Mucosa of descending colon (tissue), 3 donors: Measurements from ENCODE around the gene OR51B4. TPM values are rescaled to one million over a fixed set of nuclear protein-coding genes. Genes with fewer than 3 reads are reported as not detected.

ENCODE experiments used
- ATAC-seq: fragments of 200-7000 bp; cut with Tn5 transposase; one replicate; pipeline ENCODE4 v1.9.1; 2020; ENCODE audit warnings: mild to moderate bottlenecking, moderate library complexity
- DNase-seq, 3 donors: peaks; one replicate each; pipeline ENCODE4 v3.0.0-alpha.2; 2020
- H3K36me3 ChIP-seq: fragments of 200-600 bp; one replicate; pipeline ENCODE4 v1.8.0; 2021; ENCODE audit warnings: low read depth, mild to moderate bottlenecking
- H3K4me1 ChIP-seq: fragments of 200-600 bp; one replicate; pipeline ENCODE4 v1.8.0; 2021; ENCODE audit warnings: low read depth, mild to moderate bottlenecking
- H3K4me3 ChIP-seq: fragments of 200-600 bp; one replicate; pipeline ENCODE4 v1.8.0; 2021; ENCODE audit warnings: mild to moderate bottlenecking
- H3K9me3 ChIP-seq: fragments of 200-600 bp; one replicate; pipeline ENCODE4 v1.8.0; 2021; ENCODE audit warnings: mild to moderate bottlenecking
- intact Hi-C, 2 donors: fragments of 100-400 bp; cut with DNase I in 1 of 2; cut with micrococcal nuclease in 1 of 2; formaldehyde crosslinking; loops; one replicate each; pipeline versions ENCODE4 v1.11.0 to v1.11.1; 2022; cut with DNase I, micrococcal nuclease
- total RNA-seq, 3 donors: library from RNA; stranded (reverse); fragmentation: NEBNext Ultra II Directional in 2 of 3; extraction: Animal tissue kit (Norgen Biotek cat#: 25700) in 2 of 3; gene quantifications; one replicate each; pipeline versions ENCODE4 v1.2.1 to v1.2.4, GENCODE V29; 2021 to 2023
- TF ChIP-seq, protein P1 (sequence below): fragments of 200-600 bp; IDR thresholded peaks from one replicate; pipeline ENCODE4 v1.8.0; 2022; ENCODE audit warnings: antibody characterized with exemption, mild to moderate bottlenecking
- donor health status: DM: no; HTN: no; CAD: no; lungs with moderate emphysema.
- donor health status: DM: no; HTN: no; CAD: no.
- donor health status: DM: no; HTN: yes; CAD: no.

OR51B4 gene
- total RNA-seq, 3 donors from 2014 or later: not detected

DNA sequence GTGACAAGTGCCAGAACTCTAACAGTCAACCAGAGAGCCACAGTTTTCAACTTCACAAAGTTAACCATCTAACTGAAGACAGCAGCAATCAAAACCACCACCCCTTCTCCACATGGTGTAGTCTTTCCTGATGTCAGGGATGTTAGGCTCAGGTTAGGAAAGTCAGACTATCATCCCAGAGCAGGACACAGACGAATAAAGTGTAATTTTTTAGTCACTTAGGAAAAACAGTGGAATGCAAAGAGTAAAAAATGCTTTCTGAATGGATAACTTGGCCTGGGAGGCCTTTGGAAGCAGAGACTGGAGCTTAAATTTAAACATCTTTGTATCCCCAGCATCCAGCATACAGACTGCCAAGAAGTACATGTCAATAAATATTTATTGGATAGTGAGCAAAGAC is 15.4 kb downstream of the OR51B4 start:
- no peak for ATAC-seq
- H3K9me3 ChIP-seq: no peaks in the 10 kb centered on the region
- no peak for DNase-seq

DNA sequence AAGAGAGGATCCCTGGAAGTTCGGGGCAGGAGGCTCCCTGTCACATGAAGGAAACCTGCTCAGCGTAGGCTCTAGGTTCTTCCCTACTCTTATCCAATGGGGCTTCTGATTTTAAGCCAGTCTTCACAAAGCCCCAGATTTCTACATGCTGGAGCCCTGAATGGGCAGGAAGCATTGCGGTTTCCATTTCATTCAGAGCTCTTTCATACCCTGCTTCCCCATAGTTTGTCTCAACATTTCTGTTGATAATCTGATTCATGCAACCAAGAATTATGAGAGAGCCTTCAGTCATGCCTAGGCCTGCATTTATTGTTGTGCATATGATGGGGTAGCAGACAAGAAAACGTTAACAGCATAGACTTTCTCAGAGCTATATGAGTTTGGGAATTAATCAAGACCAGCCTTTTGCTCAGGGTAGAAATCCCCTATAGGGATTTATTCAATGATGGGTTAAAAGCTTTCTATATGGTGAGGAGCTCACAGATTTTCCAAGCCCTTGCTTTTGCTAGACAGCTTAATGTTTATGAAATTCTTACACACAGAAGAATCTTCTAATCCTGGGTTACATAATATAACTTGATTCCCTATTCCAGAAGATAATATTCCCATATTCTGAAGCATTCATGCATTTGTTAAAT is 15.9 kb downstream of the OR51B4 start:
- Histone ChIP-seq H3K9me3 (no peaks in the 10 kb centered on the region), H3K36me3 (no peaks in the 10 kb centered on the region), H3K4me1 (no peaks in the 10 kb centered on the region), H3K4me3 (no peak overlapping the region)
- intact Hi-C loops: no loop called here
- TF ChIP-seq, protein P1, sequence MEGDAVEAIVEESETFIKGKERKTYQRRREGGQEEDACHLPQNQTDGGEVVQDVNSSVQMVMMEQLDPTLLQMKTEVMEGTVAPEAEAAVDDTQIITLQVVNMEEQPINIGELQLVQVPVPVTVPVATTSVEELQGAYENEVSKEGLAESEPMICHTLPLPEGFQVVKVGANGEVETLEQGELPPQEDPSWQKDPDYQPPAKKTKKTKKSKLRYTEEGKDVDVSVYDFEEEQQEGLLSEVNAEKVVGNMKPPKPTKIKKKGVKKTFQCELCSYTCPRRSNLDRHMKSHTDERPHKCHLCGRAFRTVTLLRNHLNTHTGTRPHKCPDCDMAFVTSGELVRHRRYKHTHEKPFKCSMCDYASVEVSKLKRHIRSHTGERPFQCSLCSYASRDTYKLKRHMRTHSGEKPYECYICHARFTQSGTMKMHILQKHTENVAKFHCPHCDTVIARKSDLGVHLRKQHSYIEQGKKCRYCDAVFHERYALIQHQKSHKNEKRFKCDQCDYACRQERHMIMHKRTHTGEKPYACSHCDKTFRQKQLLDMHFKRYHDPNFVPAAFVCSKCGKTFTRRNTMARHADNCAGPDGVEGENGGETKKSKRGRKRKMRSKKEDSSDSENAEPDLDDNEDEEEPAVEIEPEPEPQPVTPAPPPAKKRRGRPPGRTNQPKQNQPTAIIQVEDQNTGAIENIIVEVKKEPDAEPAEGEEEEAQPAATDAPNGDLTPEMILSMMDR: no peak
- no peak for DNase-seq
- ATAC-seq: no peak

More for the DNA sequence above, 15.4 kb downstream of the OR51B4 start:
- Histone ChIP-seq H3K36me3 (no peaks in the 10 kb centered on the region), H3K4me1 (no peaks in the 10 kb centered on the region), H3K4me3 (no peak overlapping the region)
- TF ChIP-seq, protein P1: no peak
- intact Hi-C loops: no loop called here

DNA sequence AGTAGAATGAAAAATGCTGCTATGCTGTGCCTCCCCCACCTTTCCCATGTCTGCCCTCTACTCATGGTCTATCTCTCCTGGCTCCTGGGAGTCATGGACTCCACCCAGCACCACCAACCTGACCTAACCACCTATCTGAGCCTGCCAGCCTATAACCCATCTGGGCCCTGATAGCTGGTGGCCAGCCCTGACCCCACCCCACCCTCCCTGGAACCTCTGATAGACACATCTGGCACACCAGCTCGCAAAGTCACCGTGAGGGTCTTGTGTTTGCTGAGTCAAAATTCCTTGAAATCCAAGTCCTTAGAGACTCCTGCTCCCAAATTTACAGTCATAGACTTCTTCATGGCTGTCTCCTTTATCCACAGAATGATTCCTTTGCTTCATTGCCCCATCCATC is 17.1 kb downstream of the OR51B4 start:
- ATAC-seq: no peak
- DNase-seq: no peak
- H3K4me1 ChIP-seq: no peaks in the 10 kb centered on the region
- H3K9me3 ChIP-seq: no peaks in the 10 kb centered on the region
- intact Hi-C loops: no loop called here
- no peak overlapping the region for H3K4me3 ChIP-seq
- TF ChIP-seq, protein P1: no peak
- H3K36me3 ChIP-seq: no peaks in the 10 kb centered on the region

DNA sequence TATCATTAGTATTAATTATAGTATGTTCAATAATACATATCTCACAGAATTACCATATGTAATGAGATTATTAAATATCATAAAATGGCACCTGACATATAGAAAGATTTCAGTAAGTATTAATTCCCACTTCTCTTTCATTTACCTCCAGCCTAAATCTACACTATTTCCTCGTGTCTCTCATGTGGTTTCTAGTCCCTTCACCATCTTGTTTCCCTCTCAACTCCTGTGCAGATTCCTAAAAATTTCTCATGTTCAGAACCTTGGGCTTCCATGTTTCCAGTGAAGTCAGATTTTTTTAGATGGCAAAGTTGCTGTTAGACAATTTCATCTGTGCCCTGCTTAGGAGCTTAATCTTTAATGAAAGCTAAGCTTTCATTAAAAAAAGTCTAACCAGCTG is 17.9 kb downstream of the OR51B4 start:
- no peak overlapping the region for H3K4me3 ChIP-seq
- ATAC-seq: no peak
- TF ChIP-seq, protein P1: no peak
- no peaks in the 10 kb centered on the region for H3K36me3 ChIP-seq
- intact Hi-C loops: no loop called here
- no peaks in the 10 kb centered on the region for H3K9me3 ChIP-seq
- H3K4me1 ChIP-seq: no peaks in the 10 kb centered on the region
- no peak for DNase-seq

DNA sequence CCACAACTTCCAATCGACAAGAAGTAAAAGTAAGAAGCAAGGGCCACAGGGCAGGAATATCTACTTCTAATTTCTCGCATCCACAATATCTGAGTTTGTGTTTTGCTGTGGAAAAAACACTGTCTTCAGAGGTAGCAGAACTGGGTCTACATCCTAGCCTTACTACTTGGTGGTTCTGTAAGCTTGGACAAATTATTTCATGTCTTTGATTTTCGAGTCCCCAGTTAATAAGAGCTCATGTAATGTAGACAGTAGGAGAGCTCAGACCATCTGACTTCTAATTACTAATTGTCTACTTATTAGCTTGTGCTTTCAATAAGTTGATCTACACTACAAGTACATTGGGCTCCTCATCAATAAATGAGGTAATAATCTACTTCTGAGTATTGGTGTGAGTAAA is 18.7 kb downstream of the OR51B4 start:
- H3K4me3 ChIP-seq: no peak overlapping the region
- ATAC-seq (no peak), DNase-seq (no peak)
- H3K4me1 ChIP-seq: no peaks in the 10 kb centered on the region
- no peaks in the 10 kb centered on the region for H3K9me3 ChIP-seq
- no peaks in the 10 kb centered on the region for H3K36me3 ChIP-seq
- TF ChIP-seq, protein P1: no peak
- intact Hi-C loops: no loop called here

DNA sequence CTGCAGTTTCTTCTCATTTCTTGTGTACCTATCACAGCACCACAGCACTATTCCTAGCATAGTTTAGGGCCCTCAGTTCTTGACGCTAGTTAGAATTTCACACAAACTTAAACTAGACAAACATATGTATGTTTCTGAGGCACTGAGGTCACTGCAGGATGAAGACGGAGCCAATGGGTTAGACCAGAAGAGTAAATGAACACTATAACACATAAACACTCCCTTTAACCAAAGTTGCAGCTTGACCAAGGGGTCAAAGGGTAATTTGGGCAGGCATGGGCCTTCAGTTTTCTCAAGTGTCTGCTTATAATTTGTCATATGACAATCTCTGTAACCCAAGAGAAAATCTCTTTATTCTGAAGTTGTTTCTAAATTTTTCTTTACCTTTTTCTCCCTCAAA is 19.1 kb downstream of the OR51B4 start:
- Histone ChIP-seq H3K4me3 (no peak overlapping the region), H3K4me1 (no peaks in the 10 kb centered on the region), H3K9me3 (no peaks in the 10 kb centered on the region), H3K36me3 (no peaks in the 10 kb centered on the region)
- intact Hi-C loops: no loop called here
- TF ChIP-seq, protein P1: no peak
- ATAC-seq (no peak), DNase-seq (no peak)
